HL-60 (cell line): ENCODE data around the gene SYK.

Experiments used
- DNase-seq, 2 experiments: peaks; one replicate each; pipeline ENCODE4 v3.0.0-alpha.2; 2010 to 2020; ENCODE audit warnings: low read depth in 1 of 2, low spot score in 1 of 2
- H3K27ac ChIP-seq: fragments of 250-450 bp; sonication (Bioruptor Pico); replicated peaks from 2 replicates; pipeline ENCODE4 v1.5.1; 2020; ENCODE audit warnings: mild to moderate bottlenecking, moderate library complexity
- H3K27me3 ChIP-seq: fragments of 250-450 bp; sonication (Bioruptor Pico); 2 replicates; pipeline ENCODE4 v1.5.1; 2021; ENCODE audit warnings: mild to moderate bottlenecking, moderate library complexity; ENCODE audit not compliant: insufficient read depth, poor library complexity, severe bottlenecking
- H3K4me3 ChIP-seq: replicated peaks from 2 replicates; pipeline ENCODE4 v1.5.1; 2011; ENCODE audit warnings: mild to moderate bottlenecking, control low read depth, low read length; ENCODE audit not compliant: insufficient read depth
- GABPA ChIP-seq: IDR thresholded peaks from 2 replicates; pipeline ENCODE4 v1.6.1; 2012; ENCODE audit warnings: low read depth
- POLR2AphosphoS5 ChIP-seq: IDR thresholded peaks from 2 replicates; pipeline ENCODE4 v1.6.1; 2012; ENCODE audit warnings: low read depth
- SPI1 ChIP-seq: IDR thresholded peaks from 2 replicates; pipeline ENCODE4 v1.6.1; 2012; ENCODE audit warnings: low read depth, mild to moderate bottlenecking, borderline replicate concordance
- TF ChIP-seq, protein P1 (sequence below): IDR thresholded peaks from one replicate; pipeline ENCODE4 v1.5.1; 2011; ENCODE audit warnings: low read length, control low read depth, inconsistent platforms; ENCODE audit not compliant: insufficient read depth
- TF ChIP-seq, protein P2 (sequence below): IDR thresholded peaks from 2 replicates; pipeline ENCODE4 v1.6.1; 2012; ENCODE audit warnings: low read depth; ENCODE audit not compliant: insufficient replicate concordance

SYK gene

DNA sequence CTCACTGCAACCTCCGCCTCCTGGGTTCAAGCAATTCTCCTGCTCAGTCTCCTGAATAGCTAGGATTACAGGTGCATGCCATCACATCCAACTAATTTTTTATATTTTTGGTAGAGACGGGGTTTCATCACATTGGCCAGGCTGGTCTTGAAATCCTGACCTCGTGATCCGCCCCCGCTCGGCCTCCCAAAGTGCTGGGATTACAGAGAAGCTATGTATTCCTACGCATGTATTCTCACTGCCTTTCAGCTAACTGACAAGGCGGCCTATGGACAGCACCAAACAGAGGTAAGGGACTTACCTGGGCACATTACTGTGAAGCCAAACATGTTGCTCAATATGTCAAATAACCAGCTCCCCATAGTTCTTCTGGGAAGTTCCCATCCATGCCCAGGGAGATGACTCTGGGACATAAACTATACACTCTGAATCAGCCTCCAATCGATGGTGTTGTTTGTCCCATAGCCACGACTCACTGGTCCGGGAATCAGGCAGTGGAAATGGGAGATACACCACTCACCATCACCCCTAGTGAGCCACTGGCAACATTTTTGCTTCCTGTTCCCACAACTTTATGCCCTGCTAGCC is 114.6 kb downstream of the SYK start:
- H3K4me3 ChIP-seq, result no peak overlapping the region
- DNase-seq, result no peak
- TF ChIP-seq, protein P1, sequence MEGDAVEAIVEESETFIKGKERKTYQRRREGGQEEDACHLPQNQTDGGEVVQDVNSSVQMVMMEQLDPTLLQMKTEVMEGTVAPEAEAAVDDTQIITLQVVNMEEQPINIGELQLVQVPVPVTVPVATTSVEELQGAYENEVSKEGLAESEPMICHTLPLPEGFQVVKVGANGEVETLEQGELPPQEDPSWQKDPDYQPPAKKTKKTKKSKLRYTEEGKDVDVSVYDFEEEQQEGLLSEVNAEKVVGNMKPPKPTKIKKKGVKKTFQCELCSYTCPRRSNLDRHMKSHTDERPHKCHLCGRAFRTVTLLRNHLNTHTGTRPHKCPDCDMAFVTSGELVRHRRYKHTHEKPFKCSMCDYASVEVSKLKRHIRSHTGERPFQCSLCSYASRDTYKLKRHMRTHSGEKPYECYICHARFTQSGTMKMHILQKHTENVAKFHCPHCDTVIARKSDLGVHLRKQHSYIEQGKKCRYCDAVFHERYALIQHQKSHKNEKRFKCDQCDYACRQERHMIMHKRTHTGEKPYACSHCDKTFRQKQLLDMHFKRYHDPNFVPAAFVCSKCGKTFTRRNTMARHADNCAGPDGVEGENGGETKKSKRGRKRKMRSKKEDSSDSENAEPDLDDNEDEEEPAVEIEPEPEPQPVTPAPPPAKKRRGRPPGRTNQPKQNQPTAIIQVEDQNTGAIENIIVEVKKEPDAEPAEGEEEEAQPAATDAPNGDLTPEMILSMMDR, result no peak
- TF ChIP-seq SPI1 (no peak), GABPA (no peak), POLR2AphosphoS5 (no peak)
- TF ChIP-seq, protein P2, sequence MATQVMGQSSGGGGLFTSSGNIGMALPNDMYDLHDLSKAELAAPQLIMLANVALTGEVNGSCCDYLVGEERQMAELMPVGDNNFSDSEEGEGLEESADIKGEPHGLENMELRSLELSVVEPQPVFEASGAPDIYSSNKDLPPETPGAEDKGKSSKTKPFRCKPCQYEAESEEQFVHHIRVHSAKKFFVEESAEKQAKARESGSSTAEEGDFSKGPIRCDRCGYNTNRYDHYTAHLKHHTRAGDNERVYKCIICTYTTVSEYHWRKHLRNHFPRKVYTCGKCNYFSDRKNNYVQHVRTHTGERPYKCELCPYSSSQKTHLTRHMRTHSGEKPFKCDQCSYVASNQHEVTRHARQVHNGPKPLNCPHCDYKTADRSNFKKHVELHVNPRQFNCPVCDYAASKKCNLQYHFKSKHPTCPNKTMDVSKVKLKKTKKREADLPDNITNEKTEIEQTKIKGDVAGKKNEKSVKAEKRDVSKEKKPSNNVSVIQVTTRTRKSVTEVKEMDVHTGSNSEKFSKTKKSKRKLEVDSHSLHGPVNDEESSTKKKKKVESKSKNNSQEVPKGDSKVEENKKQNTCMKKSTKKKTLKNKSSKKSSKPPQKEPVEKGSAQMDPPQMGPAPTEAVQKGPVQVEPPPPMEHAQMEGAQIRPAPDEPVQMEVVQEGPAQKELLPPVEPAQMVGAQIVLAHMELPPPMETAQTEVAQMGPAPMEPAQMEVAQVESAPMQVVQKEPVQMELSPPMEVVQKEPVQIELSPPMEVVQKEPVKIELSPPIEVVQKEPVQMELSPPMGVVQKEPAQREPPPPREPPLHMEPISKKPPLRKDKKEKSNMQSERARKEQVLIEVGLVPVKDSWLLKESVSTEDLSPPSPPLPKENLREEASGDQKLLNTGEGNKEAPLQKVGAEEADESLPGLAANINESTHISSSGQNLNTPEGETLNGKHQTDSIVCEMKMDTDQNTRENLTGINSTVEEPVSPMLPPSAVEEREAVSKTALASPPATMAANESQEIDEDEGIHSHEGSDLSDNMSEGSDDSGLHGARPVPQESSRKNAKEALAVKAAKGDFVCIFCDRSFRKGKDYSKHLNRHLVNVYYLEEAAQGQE, result no peak
- H3K27ac ChIP-seq, result no peak overlapping the region
- H3K27me3 ChIP-seq, result no peaks in the 10 kb centered on the region

DNA sequence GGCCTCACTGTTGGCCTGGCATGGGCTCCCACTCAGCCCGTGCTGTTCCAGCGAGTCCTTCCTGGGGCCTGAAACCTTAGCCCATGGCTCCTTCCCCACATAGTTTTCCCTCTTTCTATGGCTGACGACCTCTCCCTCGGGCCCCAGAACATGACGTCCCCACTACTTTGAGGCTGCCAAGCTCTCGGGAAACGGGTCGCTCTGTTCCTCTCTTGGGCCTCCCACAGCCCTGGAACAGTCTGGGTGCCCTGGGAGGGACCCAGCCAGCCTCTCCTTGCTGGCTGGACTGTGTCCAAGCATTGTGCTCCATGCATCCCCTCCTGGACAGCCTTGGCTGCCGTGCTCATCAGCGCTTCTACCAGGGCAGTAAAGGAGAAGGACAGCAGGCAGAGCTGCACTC is 118.3 kb downstream of the SYK start:
- no peak overlapping the region for H3K27ac ChIP-seq

DNA sequence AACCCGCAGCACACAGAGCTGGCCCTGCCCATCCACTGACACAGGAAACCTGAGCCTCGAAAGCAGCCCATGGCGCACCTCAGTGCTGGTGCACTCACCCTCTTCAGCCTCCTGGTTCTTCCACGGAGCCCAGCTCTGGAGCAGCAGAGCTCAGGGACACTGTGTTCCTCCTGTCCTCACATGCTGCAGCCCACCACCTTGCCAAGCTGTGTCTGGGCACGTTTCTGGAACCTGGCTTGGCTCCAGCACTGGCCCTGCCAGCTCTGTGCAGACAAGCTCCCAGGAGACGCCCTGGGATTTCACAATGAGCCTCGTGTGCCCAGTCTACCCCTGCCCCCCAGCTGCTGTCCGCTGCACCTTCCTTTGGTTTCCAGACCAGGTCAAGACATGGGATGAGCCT is 119.5 kb downstream of the SYK start:
- H3K4me3 ChIP-seq, result no peak overlapping the region
- H3K27me3 ChIP-seq, result no peaks in the 10 kb centered on the region
- no peak overlapping the region for H3K27ac ChIP-seq
- no peak for TF ChIP-seq POLR2AphosphoS5
- TF ChIP-seq, protein P1, result no peak
- TF ChIP-seq SPI1, result no peak
- TF ChIP-seq, protein P2, result no peak
- TF ChIP-seq GABPA, result no peak
- peak in 1 of 2 experiments; percentile 15 for DNase-seq

More for the DNA sequence above, 118.3 kb downstream of the SYK start:
- TF ChIP-seq SPI1 (no peak), POLR2AphosphoS5 (no peak), GABPA (no peak)
- TF ChIP-seq, protein P1, result no peak
- TF ChIP-seq, protein P2, result no peak
- H3K27me3 ChIP-seq, result no peaks in the 10 kb centered on the region
- no peak for DNase-seq
- H3K4me3 ChIP-seq, result no peak overlapping the region
